ENCODE results near the gene DPH2.
A peak's percentile ranks its signal among the peaks of the same experiment; 100 is the strongest.

Gene DPH2

GRCh38 chr1:43979261-43979527 lies 9.4 kb downstream of the DPH2 start (continued):
- no peak for TF ChIP-seq CREB5 (CRISPR knock-in tag; IDR thresholded peaks at IDR 0.05; ENCODE audit: low read depth)
- no peak for TF ChIP-seq TCF4 (CRISPR knock-in tag; IDR thresholded peaks at IDR 0.05; ENCODE audit: borderline replicate concordance)
- no peak for TF ChIP-seq ZFP3 (CRISPR knock-in tag; IDR thresholded peaks at IDR 0.05)

GRCh38 chr1:43979528-43980254 lies 9.9 kb downstream of the DPH2 start:
- peak; percentile 25 for ATAC-seq
- TF ChIP-seq TSHZ2 (CRISPR knock-in tag; IDR thresholded peaks at IDR 0.05) (no peak), ESRRG (CRISPR knock-in tag; IDR thresholded peaks at IDR 0.05) (no peak), ARNTL (CRISPR knock-in tag; IDR thresholded peaks at IDR 0.05; ENCODE audit: borderline replicate concordance, low read depth) (no peak), RARB (CRISPR knock-in tag; IDR thresholded peaks at IDR 0.05) (no peak), CSDC2 (CRISPR knock-in tag; IDR thresholded peaks at IDR 0.05) (no peak), TOX (CRISPR knock-in tag; IDR thresholded peaks at IDR 0.05; ENCODE audit: borderline replicate concordance) (no peak), CSRNP3 (CRISPR knock-in tag; IDR thresholded peaks at IDR 0.05) (no peak), ZNF8 (CRISPR knock-in tag; IDR thresholded peaks at IDR 0.05) (no peak), SNAI2 (CRISPR knock-in tag; IDR thresholded peaks at IDR 0.05) (no peak), POU6F1 (CRISPR knock-in tag; IDR thresholded peaks at IDR 0.05; ENCODE audit: borderline replicate concordance, low read depth) (no peak), PPARA (CRISPR knock-in tag; IDR thresholded peaks at IDR 0.05; ENCODE audit: borderline replicate concordance) (no peak), ZFP3 (CRISPR knock-in tag; IDR thresholded peaks at IDR 0.05) (no peak), ZNF70 (CRISPR knock-in tag; IDR thresholded peaks at IDR 0.05) (no peak), ZFP30 (CRISPR knock-in tag; IDR thresholded peaks at IDR 0.05) (no peak), BACH2 (CRISPR knock-in tag; IDR thresholded peaks at IDR 0.05; ENCODE audit: borderline replicate concordance) (no peak), TCF4 (CRISPR knock-in tag; IDR thresholded peaks at IDR 0.05; ENCODE audit: borderline replicate concordance) (no peak), ISL1 (CRISPR knock-in tag; IDR thresholded peaks at IDR 0.05) (no peak)

GRCh38 chr1:43980255-43981134 lies 10.7 kb downstream of the DPH2 start:
- ATAC-seq: no peak
- TF ChIP-seq PATZ1 (CRISPR knock-in tag; IDR thresholded peaks at IDR 0.05; ENCODE audit: borderline replicate concordance): no peak
- TF ChIP-seq SNAI2 (CRISPR knock-in tag; IDR thresholded peaks at IDR 0.05): no peak
- TF ChIP-seq RARB (CRISPR knock-in tag; IDR thresholded peaks at IDR 0.05): no peak
- TF ChIP-seq ZNF8 (CRISPR knock-in tag; IDR thresholded peaks at IDR 0.05): no peak
- TF ChIP-seq GLIS3 (CRISPR knock-in tag; IDR thresholded peaks at IDR 0.05): no peak
- TF ChIP-seq POU6F1 (CRISPR knock-in tag; IDR thresholded peaks at IDR 0.05; ENCODE audit: borderline replicate concordance, low read depth): no peak
- TF ChIP-seq TSHZ2 (CRISPR knock-in tag; IDR thresholded peaks at IDR 0.05): no peak
- no peak for TF ChIP-seq TCF4 (CRISPR knock-in tag; IDR thresholded peaks at IDR 0.05; ENCODE audit: borderline replicate concordance)
- no peak for TF ChIP-seq ESRRG (CRISPR knock-in tag; IDR thresholded peaks at IDR 0.05)
- TF ChIP-seq ZNF565 (CRISPR knock-in tag; conservative IDR thresholded peaks at IDR 0.05; ENCODE audit: low read depth): no peak
- TF ChIP-seq OSR1 (CRISPR knock-in tag; IDR thresholded peaks at IDR 0.05): no peak
- TF ChIP-seq ARNTL (CRISPR knock-in tag; IDR thresholded peaks at IDR 0.05; ENCODE audit: borderline replicate concordance, low read depth): no peak
- no peak for TF ChIP-seq CSDC2 (CRISPR knock-in tag; IDR thresholded peaks at IDR 0.05)
